Endothelial cell of umbilical vein (primary cell): ENCODE results near the gene SLC23A2.

Experiments used
- EZH2 ChIP-seq: IDR thresholded peaks from 2 replicates; pipeline ENCODE4 v1.6.1; 2012; ENCODE audit warnings: borderline replicate concordance, low read depth, mild to moderate bottlenecking, moderate library complexity, low read length, inconsistent platforms; ENCODE audit not compliant: severe bottlenecking
- FOS ChIP-seq: IDR thresholded peaks from 2 replicates; pipeline ENCODE4 v1.6.1; 2011; ENCODE audit warnings: mild to moderate bottlenecking, low read length, moderate library complexity, borderline replicate concordance; ENCODE audit not compliant: insufficient read depth
- POLR2A ChIP-seq: IDR thresholded peaks from 2 replicates; pipeline ENCODE4 v1.6.1; 2012; ENCODE audit warnings: low read depth, mild to moderate bottlenecking, control low read depth, low read length
- TF ChIP-seq, protein P1 (sequence below), 2 donors: IDR thresholded peaks; 1 replicate in 1 of 2; 2 replicates in 1 of 2; pipeline ENCODE4 v1.5.1; 2011; ENCODE audit warnings: low read length in 2 of 2, mild to moderate bottlenecking in 2 of 2, moderate library complexity in 2 of 2, control low read depth in 1 of 2, inconsistent platforms in 1 of 2, low read depth in 1 of 2; ENCODE audit not compliant: insufficient read depth in 1 of 2; ENCODE audit errors: extremely low read depth in 1 of 2
- TF ChIP-seq, protein P2 (sequence below): IDR thresholded peaks from 2 replicates; pipeline ENCODE4 v1.6.1; 2011; ENCODE audit not compliant: insufficient read depth, insufficient read length

- TF ChIP-seq, protein P1, sequence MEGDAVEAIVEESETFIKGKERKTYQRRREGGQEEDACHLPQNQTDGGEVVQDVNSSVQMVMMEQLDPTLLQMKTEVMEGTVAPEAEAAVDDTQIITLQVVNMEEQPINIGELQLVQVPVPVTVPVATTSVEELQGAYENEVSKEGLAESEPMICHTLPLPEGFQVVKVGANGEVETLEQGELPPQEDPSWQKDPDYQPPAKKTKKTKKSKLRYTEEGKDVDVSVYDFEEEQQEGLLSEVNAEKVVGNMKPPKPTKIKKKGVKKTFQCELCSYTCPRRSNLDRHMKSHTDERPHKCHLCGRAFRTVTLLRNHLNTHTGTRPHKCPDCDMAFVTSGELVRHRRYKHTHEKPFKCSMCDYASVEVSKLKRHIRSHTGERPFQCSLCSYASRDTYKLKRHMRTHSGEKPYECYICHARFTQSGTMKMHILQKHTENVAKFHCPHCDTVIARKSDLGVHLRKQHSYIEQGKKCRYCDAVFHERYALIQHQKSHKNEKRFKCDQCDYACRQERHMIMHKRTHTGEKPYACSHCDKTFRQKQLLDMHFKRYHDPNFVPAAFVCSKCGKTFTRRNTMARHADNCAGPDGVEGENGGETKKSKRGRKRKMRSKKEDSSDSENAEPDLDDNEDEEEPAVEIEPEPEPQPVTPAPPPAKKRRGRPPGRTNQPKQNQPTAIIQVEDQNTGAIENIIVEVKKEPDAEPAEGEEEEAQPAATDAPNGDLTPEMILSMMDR (IDR thresholded peaks at IDR 0.05; ENCODE audit: extremely low read depth in 1 of 2, insufficient read depth in 1 of 2, low read depth in 1 of 2, low read length in 2 of 2) = no peak
- TF ChIP-seq POLR2A = no peak
- TF ChIP-seq, protein P2, sequence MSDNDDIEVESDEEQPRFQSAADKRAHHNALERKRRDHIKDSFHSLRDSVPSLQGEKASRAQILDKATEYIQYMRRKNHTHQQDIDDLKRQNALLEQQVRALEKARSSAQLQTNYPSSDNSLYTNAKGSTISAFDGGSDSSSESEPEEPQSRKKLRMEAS = no peak
- TF ChIP-seq EZH2 = no peak
- no peak for TF ChIP-seq FOS
Measured at GRCh38 chr20:4926531-4927156, 74.7 kb downstream of the SLC23A2 start.
